Measurements from ENCODE around the gene PTPRU.
"Not testable (repeated sequence)": the region's sequence is repeated elsewhere in the genome, so short reads cannot be mapped to it uniquely, and the experiment has no call there.

The PTPRU gene

GRCh38 chr1:29222686-29223085 lies 13.6 kb upstream of the PTPRU start:
- DNase-seq = no peak

GRCh38 chr1:29223521-29223920 lies 12.8 kb upstream of the PTPRU start:
- DNase-seq = no peak

GRCh38 chr1:29224356-29224837 lies 11.9 kb upstream of the PTPRU start:
- no peak for DNase-seq

GRCh38 chr1:29225361-29225760 lies 11.0 kb upstream of the PTPRU start:
- DNase-seq = no peak

GRCh38 chr1:29227511-29227910 lies 8.8 kb upstream of the PTPRU start:
- no peak for DNase-seq

GRCh38 chr1:29230204-29230552 lies 6.1 kb upstream of the PTPRU start:
- no peak for DNase-seq

GRCh38 chr1:29230553-29231378 lies 5.6 kb upstream of the PTPRU start, which contains the start of gene MECR:
TSS of gene MECR (minus strand) at chr1:29230934. CDS start at chr1:29230906, 28 bp downstream.
- peak; percentile 96 for DNase-seq

- no peak for DNase-seq
Measured at GRCh38 chr1:29232387-29232786, 3.9 kb upstream of the PTPRU start.

- no peak for DNase-seq
Measured at GRCh38 chr1:29233693-29234092, 2.6 kb upstream of the PTPRU start.

GRCh38 chr1:29234471-29234870 lies 1.9 kb upstream of the PTPRU start:
- DNase-seq = no peak

GRCh38 chr1:29234881-29235280 lies 1.4 kb upstream of the PTPRU start:
- not testable (repeated sequence) for DNase-seq

GRCh38 chr1:29236712-29237128 lies 398 bp downstream of the PTPRU start:
- DNase-seq = no peak

GRCh38 chr1:29237129-29237821 lies 953 bp downstream of the PTPRU start:
- DNase-seq = peak; percentile 3

- DNase-seq = peak; percentile 12
Measured at GRCh38 chr1:29237852-29238619, 1.7 kb downstream of the PTPRU start.

GRCh38 chr1:29238620-29239002 lies 2.3 kb downstream of the PTPRU start:
- DNase-seq = no peak

- DNase-seq = no peak
Measured at GRCh38 chr1:29239142-29239541, 2.8 kb downstream of the PTPRU start.

- DNase-seq = no peak
Measured at GRCh38 chr1:29240400-29240837, 4.1 kb downstream of the PTPRU start.

- DNase-seq = no peak
Measured at GRCh38 chr1:29240986-29241385, 4.7 kb downstream of the PTPRU start.

- no peak for DNase-seq
Measured at GRCh38 chr1:29243023-29243870, 6.9 kb downstream of the PTPRU start.

GRCh38 chr1:29243871-29244200 lies 7.5 kb downstream of the PTPRU start:
- DNase-seq = no peak

- no peak for DNase-seq
Measured at GRCh38 chr1:29245261-29245660, 8.9 kb downstream of the PTPRU start.

GRCh38 chr1:29245876-29246275 lies 9.6 kb downstream of the PTPRU start:
- no peak for DNase-seq

GRCh38 chr1:29247044-29247443 lies 10.7 kb downstream of the PTPRU start:
- DNase-seq = no peak
